Measurements from ENCODE around the gene GDF3. TPM values are rescaled to one million over a fixed set of nuclear protein-coding genes. Genes with fewer than 3 reads are reported as not detected.
"Not testable (repeated sequence)": the region's sequence is repeated elsewhere in the genome, so short reads cannot be mapped to it uniquely, and the experiment has no call there.

The GDF3 gene
- total RNA-seq: not detected

GRCh38 chr12:7695566-7696197 lies at the start of gene GDF3:
TSS of gene GDF3 (minus strand) at chr12:7695775. CDS start at chr12:7695728, 47 bp downstream.
- no peak for TF ChIP-seq CTCF (IDR thresholded peaks at IDR 0.05)
- H3K36me3 ChIP-seq: no peaks in the 10 kb centered on the region
- peaks cover 0 to 10% of the 10 kb centered on the region in 2 donors for H3K4me1 ChIP-seq
- H3K27me3 ChIP-seq: no peaks in the 10 kb centered on the region
- H3K27ac ChIP-seq: no peak within 1 kb of the TSS
- H3K4me3 ChIP-seq: no peak within 1 kb of the TSS
- DNase-seq (ENCODE audit: low spot score): peak; percentile 59
- no peaks in the 10 kb centered on the region for H3K9me3 ChIP-seq

GRCh38 chr12:7732993-7733392 lies 37.4 kb upstream of the GDF3 start:
- H3K4me1 ChIP-seq: no peaks in the 10 kb centered on the region
- H3K27me3 ChIP-seq: no peaks in the 10 kb centered on the region
- no peaks in the 10 kb centered on the region for H3K36me3 ChIP-seq
- no peaks in the 10 kb centered on the region for H3K9me3 ChIP-seq
- TF ChIP-seq CTCF (IDR thresholded peaks at IDR 0.05): no peak
- no peak overlapping the region for H3K4me3 ChIP-seq
- no peak for DNase-seq (ENCODE audit: low spot score)
- H3K27ac ChIP-seq: no peak overlapping the region

GRCh38 chr12:7731486-7731885 lies 35.9 kb upstream of the GDF3 start:
- H3K9me3 ChIP-seq: no peaks in the 10 kb centered on the region
- no peak for DNase-seq (ENCODE audit: low spot score)
- H3K4me3 ChIP-seq: no peak overlapping the region
- H3K27ac ChIP-seq: no peak overlapping the region
- no peaks in the 10 kb centered on the region for H3K36me3 ChIP-seq
- no peaks in the 10 kb centered on the region for H3K4me1 ChIP-seq
- TF ChIP-seq CTCF (IDR thresholded peaks at IDR 0.05): no peak
- no peaks in the 10 kb centered on the region for H3K27me3 ChIP-seq

- H3K36me3 ChIP-seq; H3K9me3 ChIP-seq; H3K4me1 ChIP-seq; DNase-seq (ENCODE audit: low spot score); H3K27ac ChIP-seq; H3K4me3 ChIP-seq; H3K27me3 ChIP-seq: not testable (repeated sequence)
Measured at GRCh38 chr12:7730984-7731383, 35.4 kb upstream of the GDF3 start.

GRCh38 chr12:7729746-7730145 lies 34.2 kb upstream of the GDF3 start:
- Histone ChIP-seq H3K27me3 (no peaks in the 10 kb centered on the region), H3K9me3 (no peaks in the 10 kb centered on the region), H3K4me3 (no peak overlapping the region), H3K4me1 (no peaks in the 10 kb centered on the region), H3K36me3 (no peaks in the 10 kb centered on the region), H3K27ac (no peak overlapping the region)
- TF ChIP-seq CTCF (IDR thresholded peaks at IDR 0.05): no peak
- DNase-seq (ENCODE audit: low spot score): no peak

GRCh38 chr12:7723926-7724325 lies 28.4 kb upstream of the GDF3 start:
- Histone ChIP-seq H3K27ac (no peak overlapping the region), H3K9me3 (no peaks in the 10 kb centered on the region), H3K4me1 (no peaks in the 10 kb centered on the region), H3K4me3 (no peak overlapping the region), H3K27me3 (no peaks in the 10 kb centered on the region), H3K36me3 (no peaks in the 10 kb centered on the region)
- TF ChIP-seq CTCF (IDR thresholded peaks at IDR 0.05): no peak
- no peak for DNase-seq (ENCODE audit: low spot score)

All from right atrium auricular region (tissue), 2 donors.